Mesenchymal stem cell (in vitro differentiated cells and primary cell): ENCODE measurements around the gene BACH1.

Experiments used
- DNase-seq: peaks from one replicate; pipeline ENCODE4 v3.0.0-alpha.2; 2013
- H2AFZ ChIP-seq: one replicate; pipeline ENCODE4 v1.6.1; 2013; ENCODE audit warnings: low read depth, mild to moderate bottlenecking, control low read depth, inconsistent platforms, low read length, moderate library complexity
- H2AK5ac ChIP-seq: 2 replicates; pipeline ENCODE4 v1.6.1; 2013; ENCODE audit warnings: low read length, moderate library complexity, mild to moderate bottlenecking, inconsistent platforms; ENCODE audit not compliant: severe bottlenecking
- H2BK120ac ChIP-seq: one replicate; pipeline ENCODE4 v1.6.1; 2013; ENCODE audit warnings: low read depth, mild to moderate bottlenecking, inconsistent platforms, low read length, moderate library complexity
- H2BK12ac ChIP-seq, 2 experiments: one replicate each; pipeline ENCODE4 v1.6.1; 2013; ENCODE audit warnings: inconsistent platforms in 2 of 2, low read length in 2 of 2, mild to moderate bottlenecking in 2 of 2, moderate library complexity in 2 of 2, control low read depth in 1 of 2
- H2BK15ac ChIP-seq: one replicate; pipeline ENCODE4 v1.6.1; 2013; ENCODE audit warnings: mild to moderate bottlenecking, low read depth, inconsistent platforms; ENCODE audit not compliant: poor library complexity, severe bottlenecking
- H2BK5ac ChIP-seq: 2 replicates; pipeline ENCODE4 v1.6.1; 2013; ENCODE audit warnings: low read depth, mild to moderate bottlenecking, low read length, control low read depth, inconsistent platforms; ENCODE audit not compliant: poor library complexity, severe bottlenecking
- H3K14ac ChIP-seq, 2 experiments: one replicate each; pipeline ENCODE4 v1.6.1; 2013; ENCODE audit warnings: inconsistent platforms in 2 of 2, low read length in 2 of 2, control low read depth in 1 of 2, mild to moderate bottlenecking in 1 of 2, moderate library complexity in 1 of 2
- H3K18ac ChIP-seq, 2 experiments: one replicate each; pipeline ENCODE4 v1.6.1; 2013; ENCODE audit warnings: inconsistent platforms in 2 of 2, low read length in 2 of 2, control low read depth in 1 of 2, low read depth in 1 of 2, mild to moderate bottlenecking in 1 of 2
- H3K23ac ChIP-seq, 2 experiments: one replicate each; pipeline ENCODE4 v1.6.1; 2013; ENCODE audit warnings: inconsistent platforms in 2 of 2, low read length in 2 of 2, mild to moderate bottlenecking in 2 of 2, moderate library complexity in 2 of 2, control low read depth in 1 of 2
- H3K27ac ChIP-seq: 2 replicates; pipeline ENCODE4 v1.5.1; 2013; ENCODE audit warnings: mild to moderate bottlenecking, moderate library complexity, low read length, control low read depth, inconsistent platforms; ENCODE audit not compliant: poor library complexity, severe bottlenecking
- H3K27me3 ChIP-seq, 2 experiments: 2 replicates each; pipeline versions ENCODE4 v1.6.1 to v1.7.0; 2013; ENCODE audit warnings: low read length in 2 of 2, mild to moderate bottlenecking in 2 of 2, moderate library complexity in 2 of 2, control low read depth in 1 of 2, inconsistent platforms in 1 of 2; ENCODE audit not compliant: control insufficient read depth in 1 of 2, insufficient read depth in 1 of 2
- H3K36me3 ChIP-seq, 2 experiments: 2 replicates each; pipeline versions ENCODE4 v1.6.1 to v1.7.0; 2013; ENCODE audit warnings: low read length in 2 of 2, control low read depth in 1 of 2, inconsistent platforms in 1 of 2, low read depth in 1 of 2, mild to moderate bottlenecking in 1 of 2; ENCODE audit not compliant: insufficient read depth in 2 of 2, control insufficient read depth in 1 of 2
- H3K4ac ChIP-seq, 2 experiments: one replicate each; pipeline ENCODE4 v1.6.1; 2013; ENCODE audit warnings: inconsistent platforms in 2 of 2, low read length in 2 of 2, mild to moderate bottlenecking in 2 of 2, moderate library complexity in 2 of 2, control low read depth in 1 of 2, low read depth in 1 of 2
- H3K4me1 ChIP-seq: 2 replicates; pipeline ENCODE4 v1.6.1; 2013; ENCODE audit warnings: low read depth, low read length, control low read depth; ENCODE audit not compliant: control insufficient read depth, insufficient read depth
- H3K4me2 ChIP-seq: 2 replicates; pipeline ENCODE4 v1.6.1; 2013; ENCODE audit warnings: low read length, mild to moderate bottlenecking, inconsistent platforms; ENCODE audit not compliant: poor library complexity, severe bottlenecking
- H3K4me3 ChIP-seq, 2 experiments: 2 replicates each; pipeline versions ENCODE4 v1.5.1 to v1.7.0; 2013; ENCODE audit warnings: low read length in 2 of 2, mild to moderate bottlenecking in 2 of 2, control low read depth in 1 of 2, low read depth in 1 of 2; ENCODE audit not compliant: insufficient read depth in 1 of 2
- H3K79me1 ChIP-seq: replicated peaks from 2 replicates; pipeline ENCODE4 v1.6.1; 2013; ENCODE audit warnings: mild to moderate bottlenecking, control low read depth, low read length, inconsistent platforms; ENCODE audit not compliant: poor library complexity, severe bottlenecking
- H3K9ac ChIP-seq: 2 replicates; pipeline ENCODE4 v1.7.0; 2013; ENCODE audit warnings: mild to moderate bottlenecking, low read length, moderate library complexity
- H3K9me3 ChIP-seq: 2 replicates; pipeline ENCODE4 v1.7.0; 2013; ENCODE audit warnings: mild to moderate bottlenecking, low read length; ENCODE audit not compliant: control insufficient read depth
- H4K8ac ChIP-seq: one replicate; pipeline ENCODE4 v1.6.1; 2013; ENCODE audit warnings: inconsistent platforms, mild to moderate bottlenecking, low read length, moderate library complexity
- H4K91ac ChIP-seq: one replicate; pipeline ENCODE4 v1.6.1; 2013; ENCODE audit warnings: mild to moderate bottlenecking, low read length, inconsistent platforms
- WGBS: methylation state at CpG from one replicate; pipeline ENCODE4 v1.1.7; 2013; ENCODE audit warnings: mixed read lengths; 5-methylcytosine and 5-hydroxymethylcytosine counted together

Gene BACH1

GRCh38 chr21:29343519-29343918, 44.8 kb downstream of the BACH1 start:
- H3K27me3 ChIP-seq = no peaks in the 10 kb centered on the region
- H3K4me1 ChIP-seq = peaks cover 5% of the 10 kb centered on the region
- no peak overlapping the region for H3K18ac ChIP-seq
- peak; percentile 78 for DNase-seq
- peak overlapping the region; percentile 99 for H3K27ac ChIP-seq
- H3K9me3 ChIP-seq = no peaks in the 10 kb centered on the region
- WGBS = 68% methylated on average over 4 of the region's 4 CpGs
- H3K4me3 ChIP-seq = peak overlapping the region in 1 of 2 experiments; percentile 53
- H3K9ac ChIP-seq = peak overlapping the region; percentile 87
- H2AK5ac ChIP-seq = peak overlapping the region; percentile 98
- H2BK15ac ChIP-seq = no peak overlapping the region
- H4K91ac ChIP-seq = no peak overlapping the region
- no peak overlapping the region for H2BK12ac ChIP-seq
- no peak overlapping the region for H3K4ac ChIP-seq
- no peak overlapping the region for H3K14ac ChIP-seq
- no peak overlapping the region for H4K8ac ChIP-seq
- peaks cover 3 to 52% of the 10 kb centered on the region in 2 experiments for H3K36me3 ChIP-seq
- H2AFZ ChIP-seq = no peak overlapping the region
- H2BK5ac ChIP-seq = peak overlapping the region; percentile 89
- peaks cover 12% of the 10 kb centered on the region for H3K79me1 ChIP-seq
- no peak overlapping the region for H2BK120ac ChIP-seq
- no peak overlapping the region for H3K4me2 ChIP-seq
- no peak overlapping the region for H3K23ac ChIP-seq

GRCh38 chr21:29346281-29346680, 47.6 kb downstream of the BACH1 start:
- peaks cover 29% of the 10 kb centered on the region for H3K79me1 ChIP-seq
- no peaks in the 10 kb centered on the region for H3K27me3 ChIP-seq
- no peaks in the 10 kb centered on the region for H3K9me3 ChIP-seq
- H2BK12ac ChIP-seq = no peak overlapping the region
- H3K23ac ChIP-seq = peak overlapping the region in 1 of 2 experiments; percentile 72
- H2BK5ac ChIP-seq = no peak overlapping the region
- H3K27ac ChIP-seq = no peak overlapping the region
- no peak overlapping the region for H4K8ac ChIP-seq
- H2AK5ac ChIP-seq = peak overlapping the region; percentile 70
- no peak overlapping the region for H3K9ac ChIP-seq
- H3K14ac ChIP-seq = peak overlapping the region in 1 of 2 experiments; percentile 59
- H3K18ac ChIP-seq = peak overlapping the region in 1 of 2 experiments; percentile 43
- H4K91ac ChIP-seq = no peak overlapping the region
- H3K36me3 ChIP-seq = peaks cover 3 to 37% of the 10 kb centered on the region in 2 experiments
- no peak overlapping the region for H2AFZ ChIP-seq
- no peak overlapping the region for H3K4me3 ChIP-seq
- 100% methylated on average over 1 of the region's 3 CpGs for WGBS
- H3K4ac ChIP-seq = peak overlapping the region in 1 of 2 experiments; percentile 37
- no peak overlapping the region for H2BK120ac ChIP-seq
- no peak overlapping the region for H2BK15ac ChIP-seq
- DNase-seq = no peak
- peaks cover 9% of the 10 kb centered on the region for H3K4me1 ChIP-seq
- no peak overlapping the region for H3K4me2 ChIP-seq

- DNase-seq = no peak
- Histone ChIP-seq H2BK15ac (no peak overlapping the region), H3K36me3 (peaks cover 3 to 37% of the 10 kb centered on the region in 2 experiments), H3K18ac (peak overlapping the region in 1 of 2 experiments; percentile 0), H2BK12ac (no peak overlapping the region), H3K27ac (no peak overlapping the region), H3K4me1 (peaks cover 9% of the 10 kb centered on the region), H2AK5ac (peak overlapping the region; percentile 80), H3K27me3 (no peaks in the 10 kb centered on the region), H2BK5ac (no peak overlapping the region), H2AFZ (no peak overlapping the region), H3K4me2 (no peak overlapping the region), H3K9ac (no peak overlapping the region), H3K14ac (peak overlapping the region in 1 of 2 experiments; percentile 59), H4K91ac (no peak overlapping the region), H3K4me3 (no peak overlapping the region), H3K9me3 (no peaks in the 10 kb centered on the region), H4K8ac (no peak overlapping the region), H2BK120ac (no peak overlapping the region), H3K79me1 (peaks cover 29% of the 10 kb centered on the region), H3K23ac (no peak overlapping the region), H3K4ac (no peak overlapping the region)
- WGBS = 91% methylated on average over 4 of the region's 4 CpGs
Measured at GRCh38 chr21:29346771-29347170, 48.0 kb downstream of the BACH1 start.

- peak overlapping the region in 1 of 2 experiments; percentile 85 for H3K23ac ChIP-seq
- no peak overlapping the region for H2BK15ac ChIP-seq
- peaks cover 12% of the 10 kb centered on the region for H3K4me1 ChIP-seq
- peaks cover 3 to 38% of the 10 kb centered on the region in 2 experiments for H3K36me3 ChIP-seq
- peak; percentile 40 for DNase-seq
- no peak overlapping the region for H4K8ac ChIP-seq
- 68% methylated on average over 4 of the region's 4 CpGs for WGBS
- H3K4me2 ChIP-seq = no peak overlapping the region
- H2AFZ ChIP-seq = no peak overlapping the region
- H3K9me3 ChIP-seq = no peaks in the 10 kb centered on the region
- H2BK12ac ChIP-seq = peak overlapping the region; percentile 29 to 79
- peak overlapping the region; percentile 80 for H2AK5ac ChIP-seq
- no peak overlapping the region for H3K14ac ChIP-seq
- H3K27me3 ChIP-seq = no peaks in the 10 kb centered on the region
- H3K9ac ChIP-seq = no peak overlapping the region
- H2BK5ac ChIP-seq = no peak overlapping the region
- H4K91ac ChIP-seq = no peak overlapping the region
- H3K79me1 ChIP-seq = peaks cover 29% of the 10 kb centered on the region
- H3K4me3 ChIP-seq = no peak overlapping the region
- H3K18ac ChIP-seq = peak overlapping the region in 1 of 2 experiments; percentile 5
- peak overlapping the region in 1 of 2 experiments; percentile 32 for H3K4ac ChIP-seq
- H2BK120ac ChIP-seq = no peak overlapping the region
- no peak overlapping the region for H3K27ac ChIP-seq
Measured at GRCh38 chr21:29347274-29347681, 48.6 kb downstream of the BACH1 start.
